Measurements from ENCODE around the gene PAX5.

Gene PAX5

GRCh38 chr9:36853233-36853632 is 180.8 kb downstream of the PAX5 start:
- Histone ChIP-seq H4K20me1 (ENCODE audit: insufficient read depth, low read length) (no peaks in the 10 kb centered on the region), H3K4me3 (ENCODE audit: low read depth in 1 of 2, low read length in 2 of 2) (no peak overlapping the region), H3K27me3 (ENCODE audit: insufficient read depth, low read length, poor library complexity) (peaks cover 4% of the 10 kb centered on the region), H3K36me3 (ENCODE audit: insufficient read depth, low read length) (no peaks in the 10 kb centered on the region), H3K9me3 (ENCODE audit: insufficient read depth, low read length, severe bottlenecking) (no peaks in the 10 kb centered on the region), H3K79me2 (ENCODE audit: insufficient read depth, low read length) (no peaks in the 10 kb centered on the region), H3K9ac (ENCODE audit: low read depth, low read length) (no peak overlapping the region), H3K4me2 (ENCODE audit: insufficient read depth, low read length) (no peak overlapping the region), H3K27ac (ENCODE audit: low read length) (no peak overlapping the region), H3K4me1 (ENCODE audit: insufficient read depth, low read length) (no peaks in the 10 kb centered on the region), H2AFZ (ENCODE audit: low read depth, low read length) (no peak overlapping the region)
- no peak for ATAC-seq (ENCODE audit: insufficient read depth, low read depth)
- TF ChIP-seq EZH2 (IDR thresholded peaks at IDR 0.05; ENCODE audit: borderline replicate concordance, low read depth, low read length, severe bottlenecking): no peak
- no peak for TF ChIP-seq CTCF (IDR thresholded peaks at IDR 0.05; ENCODE audit: borderline replicate concordance, extremely low read depth, low read length, poor library complexity, severe bottlenecking)
- DNase-seq: no peak

- no peak overlapping the region for H2AFZ ChIP-seq (ENCODE audit: low read depth, low read length)
- H3K4me1 ChIP-seq (ENCODE audit: insufficient read depth, low read length): no peaks in the 10 kb centered on the region
- no peak overlapping the region for H3K9ac ChIP-seq (ENCODE audit: low read depth, low read length)
- ATAC-seq (ENCODE audit: insufficient read depth, low read depth) (no peak), DNase-seq (no peak)
- H3K79me2 ChIP-seq (ENCODE audit: insufficient read depth, low read length): no peaks in the 10 kb centered on the region
- H3K4me3 ChIP-seq (ENCODE audit: low read depth in 1 of 2, low read length in 2 of 2): no peak overlapping the region
- H3K4me2 ChIP-seq (ENCODE audit: insufficient read depth, low read length): no peak overlapping the region
- no peaks in the 10 kb centered on the region for H3K9me3 ChIP-seq (ENCODE audit: insufficient read depth, low read length, severe bottlenecking)
- no peaks in the 10 kb centered on the region for H4K20me1 ChIP-seq (ENCODE audit: insufficient read depth, low read length)
- no peaks in the 10 kb centered on the region for H3K36me3 ChIP-seq (ENCODE audit: insufficient read depth, low read length)
- no peaks in the 10 kb centered on the region for H3K27me3 ChIP-seq (ENCODE audit: insufficient read depth, low read length, poor library complexity)
- TF ChIP-seq EZH2 (IDR thresholded peaks at IDR 0.05; ENCODE audit: borderline replicate concordance, low read depth, low read length, severe bottlenecking): no peak
- H3K27ac ChIP-seq (ENCODE audit: low read length): no peak overlapping the region
Observed at GRCh38 chr9:36849943-36850342, 184.1 kb downstream of the PAX5 start.

- H3K9me3 ChIP-seq (ENCODE audit: insufficient read depth, low read length, severe bottlenecking): no peaks in the 10 kb centered on the region
- TF ChIP-seq EZH2 (IDR thresholded peaks at IDR 0.05; ENCODE audit: borderline replicate concordance, low read depth, low read length, severe bottlenecking) (no peak), CTCF (IDR thresholded peaks at IDR 0.05; ENCODE audit: borderline replicate concordance, extremely low read depth, low read length, poor library complexity, severe bottlenecking) (no peak)
- no peak overlapping the region for H3K4me3 ChIP-seq (ENCODE audit: low read depth in 1 of 2, low read length in 2 of 2)
- no peak overlapping the region for H3K27ac ChIP-seq (ENCODE audit: low read length)
- H3K4me1 ChIP-seq (ENCODE audit: insufficient read depth, low read length): no peaks in the 10 kb centered on the region
- ATAC-seq (ENCODE audit: insufficient read depth, low read depth) (no peak), DNase-seq (no peak)
- H3K27me3 ChIP-seq (ENCODE audit: insufficient read depth, low read length, poor library complexity): no peaks in the 10 kb centered on the region
- no peaks in the 10 kb centered on the region for H3K36me3 ChIP-seq (ENCODE audit: insufficient read depth, low read length)
- no peaks in the 10 kb centered on the region for H3K79me2 ChIP-seq (ENCODE audit: insufficient read depth, low read length)
- H4K20me1 ChIP-seq (ENCODE audit: insufficient read depth, low read length): no peaks in the 10 kb centered on the region
- H3K4me2 ChIP-seq (ENCODE audit: insufficient read depth, low read length): no peak overlapping the region
- no peak overlapping the region for H2AFZ ChIP-seq (ENCODE audit: low read depth, low read length)
- no peak overlapping the region for H3K9ac ChIP-seq (ENCODE audit: low read depth, low read length)
Observed at GRCh38 chr9:36848946-36849345, 185.1 kb downstream of the PAX5 start.

- Histone ChIP-seq H3K4me1 (ENCODE audit: insufficient read depth, low read length) (no peaks in the 10 kb centered on the region), H3K27ac (ENCODE audit: low read length) (no peak overlapping the region), H3K4me2 (ENCODE audit: insufficient read depth, low read length) (no peak overlapping the region), H4K20me1 (ENCODE audit: insufficient read depth, low read length) (no peaks in the 10 kb centered on the region), H3K4me3 (ENCODE audit: low read depth in 1 of 2, low read length in 2 of 2) (no peak overlapping the region), H3K36me3 (ENCODE audit: insufficient read depth, low read length) (no peaks in the 10 kb centered on the region), H3K9me3 (ENCODE audit: insufficient read depth, low read length, severe bottlenecking) (no peaks in the 10 kb centered on the region), H3K27me3 (ENCODE audit: insufficient read depth, low read length, poor library complexity) (no peaks in the 10 kb centered on the region), H3K79me2 (ENCODE audit: insufficient read depth, low read length) (no peaks in the 10 kb centered on the region), H2AFZ (ENCODE audit: low read depth, low read length) (no peak overlapping the region), H3K9ac (ENCODE audit: low read depth, low read length) (no peak overlapping the region)
- ATAC-seq (ENCODE audit: insufficient read depth, low read depth) (no peak), DNase-seq (no peak)
- no peak for TF ChIP-seq EZH2 (IDR thresholded peaks at IDR 0.05; ENCODE audit: borderline replicate concordance, low read depth, low read length, severe bottlenecking)
- no peak for TF ChIP-seq CTCF (IDR thresholded peaks at IDR 0.05; ENCODE audit: borderline replicate concordance, extremely low read depth, low read length, poor library complexity, severe bottlenecking)
Observed at GRCh38 chr9:36847781-36848673, 186.0 kb downstream of the PAX5 start.
